Smooth muscle cell (in vitro differentiated cells): Measurements from ENCODE around the gene GADD45A. TPM values are rescaled to one million over a fixed set of nuclear protein-coding genes. Genes with fewer than 3 reads are reported as not detected.

Experiments
- DNase-seq: peaks from one replicate; lab custom pipeline; 2025; ENCODE audit not compliant: unreplicated experiment; lab: John Stamatoyannopoulos, UW
- H2AFZ ChIP-seq: fragments of 200-600 bp; sonication (generic); 2 replicates; pipeline ENCODE4 v1.6.0; 2016; ENCODE audit warnings: antibody characterized with exemption, low read depth, mild to moderate bottlenecking
- H3F3A ChIP-seq: fragments of 200-600 bp; sonication (generic); 2 replicates; pipeline ENCODE4 v1.6.0; 2017; ENCODE audit warnings: antibody characterized with exemption, low read depth
- H3K27ac ChIP-seq: fragments of 200-600 bp; sonication (generic); 2 replicates; pipeline ENCODE4 v1.5.1; 2016; ENCODE audit warnings: low read depth, mild to moderate bottlenecking
- H3K27me3 ChIP-seq: fragments of 200-600 bp; sonication (generic); 2 replicates; pipeline ENCODE4 v1.6.1; 2016; ENCODE audit warnings: low read depth, mild to moderate bottlenecking
- H3K36me3 ChIP-seq: fragments of 200-600 bp; sonication (generic); 2 replicates; pipeline ENCODE4 v1.5.1; 2016; ENCODE audit warnings: low read depth
- H3K4me1 ChIP-seq: fragments of 200-600 bp; sonication (generic); 2 replicates; pipeline ENCODE4 v1.5.1; 2016; ENCODE audit warnings: low read depth
- H3K4me2 ChIP-seq: fragments of 200-600 bp; sonication (generic); 2 replicates; pipeline ENCODE4 v1.6.0; 2016; ENCODE audit warnings: mild to moderate bottlenecking
- H3K4me3 ChIP-seq: fragments of 200-600 bp; sonication (generic); 2 replicates; pipeline ENCODE4 v1.5.1; 2016; ENCODE audit warnings: mild to moderate bottlenecking
- H3K79me2 ChIP-seq: fragments of 200-600 bp; sonication (generic); 2 replicates; pipeline ENCODE4 v1.6.0; 2016; ENCODE audit warnings: low read depth, mild to moderate bottlenecking
- H3K9ac ChIP-seq: fragments of 200-600 bp; sonication (generic); 2 replicates; pipeline ENCODE4 v1.6.0; 2016; ENCODE audit warnings: low read depth
- H3K9me3 ChIP-seq: fragments of 200-600 bp; sonication (generic); replicated peaks from 2 replicates; pipeline ENCODE4 v1.5.1; 2016; ENCODE audit warnings: low read depth
- H4K20me1 ChIP-seq: fragments of 200-600 bp; sonication (generic); 2 replicates; pipeline ENCODE4 v1.6.0; 2016; ENCODE audit warnings: low read depth
- WGBS: methylation state at CpG from one replicate; pipeline ENCODE4 v1.1.7; 2016; ENCODE audit warnings: low lambda C conversion rate; 5-methylcytosine and 5-hydroxymethylcytosine counted together
- polyA plus RNA-seq: library from polyadenylated mRNA; unstranded; fragments of >200 nt; fragmentation: Nextera tagmentation; extraction: Ambion mirVana; gene quantifications from 2 replicates; pipeline ENCODE4 v1.2.1, GENCODE V29; 2016
- total RNA-seq: library from RNA; depleted of rRNA; stranded (reverse); fragments of >200 nt; gene quantifications from 2 replicates; pipeline ENCODE4 v1.2.3, GENCODE V29; 2014
- TF ChIP-seq, protein P1 (sequence below): fragments of 200-600 bp; sonication (generic); IDR thresholded peaks from 2 replicates; pipeline ENCODE4 v1.5.1; 2017; ENCODE audit warnings: borderline replicate concordance, mild to moderate bottlenecking, antibody characterized with exemption; ENCODE audit not compliant: insufficient read depth, poor library complexity, severe bottlenecking

The GADD45A gene
- total and polyA plus RNA-seq, 2 experiments from 2014 or later = 130 to 205 TPM

DNA sequence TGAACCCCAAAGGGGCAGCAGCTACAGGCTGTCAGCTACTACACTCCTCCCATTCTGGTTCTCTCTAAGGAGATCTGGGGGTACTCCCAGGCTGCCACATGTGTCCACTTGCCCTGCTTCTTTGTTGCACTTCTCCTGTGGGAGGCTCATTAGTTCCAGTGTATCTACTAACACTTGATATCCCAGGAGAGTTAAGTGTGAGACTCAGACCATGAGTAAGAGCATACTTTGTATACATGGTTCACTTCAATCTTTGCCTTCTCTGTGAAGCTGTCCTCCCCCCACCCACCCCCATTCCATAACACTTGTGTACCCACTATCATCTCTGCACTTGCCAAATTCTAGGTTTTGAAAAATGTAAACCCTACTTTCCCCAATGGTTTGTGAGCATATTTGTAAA is 34.9 kb upstream of the GADD45A start:
- H3K27ac ChIP-seq = no peak overlapping the region

DNA sequence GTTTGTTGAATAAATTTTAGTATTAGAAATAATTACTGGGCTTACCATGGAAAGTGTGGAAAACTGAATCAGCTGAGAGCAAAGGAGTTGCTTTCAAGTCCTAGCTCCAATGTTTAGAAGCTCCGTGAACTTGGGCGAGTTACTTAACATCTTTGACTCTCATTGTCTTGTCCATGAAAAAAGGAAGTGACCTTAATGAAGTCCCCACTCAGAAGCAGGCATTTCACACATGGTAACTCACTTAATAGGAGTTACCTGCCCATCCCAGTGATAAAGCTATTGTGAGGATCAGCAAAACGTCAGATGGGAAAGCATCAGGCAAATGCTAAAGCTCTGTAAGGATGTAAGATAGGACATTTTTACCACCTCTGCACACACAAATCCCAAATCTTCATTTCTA is 34.0 kb upstream of the GADD45A start:
- TF ChIP-seq, protein P1, sequence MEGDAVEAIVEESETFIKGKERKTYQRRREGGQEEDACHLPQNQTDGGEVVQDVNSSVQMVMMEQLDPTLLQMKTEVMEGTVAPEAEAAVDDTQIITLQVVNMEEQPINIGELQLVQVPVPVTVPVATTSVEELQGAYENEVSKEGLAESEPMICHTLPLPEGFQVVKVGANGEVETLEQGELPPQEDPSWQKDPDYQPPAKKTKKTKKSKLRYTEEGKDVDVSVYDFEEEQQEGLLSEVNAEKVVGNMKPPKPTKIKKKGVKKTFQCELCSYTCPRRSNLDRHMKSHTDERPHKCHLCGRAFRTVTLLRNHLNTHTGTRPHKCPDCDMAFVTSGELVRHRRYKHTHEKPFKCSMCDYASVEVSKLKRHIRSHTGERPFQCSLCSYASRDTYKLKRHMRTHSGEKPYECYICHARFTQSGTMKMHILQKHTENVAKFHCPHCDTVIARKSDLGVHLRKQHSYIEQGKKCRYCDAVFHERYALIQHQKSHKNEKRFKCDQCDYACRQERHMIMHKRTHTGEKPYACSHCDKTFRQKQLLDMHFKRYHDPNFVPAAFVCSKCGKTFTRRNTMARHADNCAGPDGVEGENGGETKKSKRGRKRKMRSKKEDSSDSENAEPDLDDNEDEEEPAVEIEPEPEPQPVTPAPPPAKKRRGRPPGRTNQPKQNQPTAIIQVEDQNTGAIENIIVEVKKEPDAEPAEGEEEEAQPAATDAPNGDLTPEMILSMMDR = no peak
- H3K4me2 ChIP-seq = no peak overlapping the region
- no peak overlapping the region for H3K9ac ChIP-seq
- H3K4me1 ChIP-seq = peaks cover 17% of the 10 kb centered on the region
- H3K27ac ChIP-seq = no peak overlapping the region
- no peaks in the 10 kb centered on the region for H3K79me2 ChIP-seq
- H2AFZ ChIP-seq = no peak overlapping the region
- DNase-seq = no peak
- H3K9me3 ChIP-seq = no peaks in the 10 kb centered on the region
- WGBS = 67% methylated on average over 3 of the region's 3 CpGs
- peaks cover 7% of the 10 kb centered on the region for H3F3A ChIP-seq
- H4K20me1 ChIP-seq = no peaks in the 10 kb centered on the region
- no peaks in the 10 kb centered on the region for H3K27me3 ChIP-seq
- no peak overlapping the region for H3K4me3 ChIP-seq
- no peaks in the 10 kb centered on the region for H3K36me3 ChIP-seq

More for the DNA sequence above, 34.9 kb upstream of the GADD45A start:
- Histone ChIP-seq H3K4me3 (no peak overlapping the region), H3K79me2 (no peaks in the 10 kb centered on the region), H2AFZ (no peak overlapping the region), H3K9ac (no peak overlapping the region), H3K27me3 (no peaks in the 10 kb centered on the region), H3K9me3 (no peaks in the 10 kb centered on the region), H3K4me1 (peaks cover 21% of the 10 kb centered on the region), H3F3A (peaks cover 13% of the 10 kb centered on the region), H4K20me1 (no peaks in the 10 kb centered on the region), H3K4me2 (no peak overlapping the region), H3K36me3 (no peaks in the 10 kb centered on the region)
- DNase-seq = no peak
- TF ChIP-seq, protein P1 = no peak

DNA sequence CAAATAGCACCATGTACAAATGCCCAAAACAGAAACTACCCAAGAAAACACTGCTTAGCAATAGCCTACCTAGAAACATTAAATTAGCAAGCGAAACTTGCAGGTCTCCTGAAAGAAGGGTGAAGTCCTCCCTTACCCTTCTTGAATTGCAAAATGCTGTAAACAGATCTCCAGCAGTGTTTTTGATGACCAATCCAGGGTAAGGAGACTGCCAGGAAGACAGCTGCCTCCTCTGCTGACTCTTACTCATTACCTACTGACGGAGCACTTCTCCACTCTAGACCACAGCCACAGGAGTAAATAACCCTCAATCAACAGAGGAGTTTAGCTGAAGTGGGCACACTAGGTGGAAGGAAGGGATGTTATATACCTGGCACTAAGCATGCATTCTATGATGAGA is 32.2 kb upstream of the GADD45A start:
- 55% methylated on average over 2 of the region's 2 CpGs for WGBS
- H3K36me3 ChIP-seq = no peaks in the 10 kb centered on the region
- H3K4me3 ChIP-seq = no peak overlapping the region
- TF ChIP-seq, protein P1 = no peak
- no peak overlapping the region for H3K9ac ChIP-seq
- no peak overlapping the region for H2AFZ ChIP-seq
- H3K27ac ChIP-seq = no peak overlapping the region
- H3F3A ChIP-seq = no peaks in the 10 kb centered on the region
- H3K79me2 ChIP-seq = no peaks in the 10 kb centered on the region
- H3K27me3 ChIP-seq = no peaks in the 10 kb centered on the region
- H4K20me1 ChIP-seq = no peaks in the 10 kb centered on the region
- H3K4me1 ChIP-seq = no peaks in the 10 kb centered on the region
- no peak overlapping the region for H3K4me2 ChIP-seq
- DNase-seq = no peak
- no peaks in the 10 kb centered on the region for H3K9me3 ChIP-seq

DNA sequence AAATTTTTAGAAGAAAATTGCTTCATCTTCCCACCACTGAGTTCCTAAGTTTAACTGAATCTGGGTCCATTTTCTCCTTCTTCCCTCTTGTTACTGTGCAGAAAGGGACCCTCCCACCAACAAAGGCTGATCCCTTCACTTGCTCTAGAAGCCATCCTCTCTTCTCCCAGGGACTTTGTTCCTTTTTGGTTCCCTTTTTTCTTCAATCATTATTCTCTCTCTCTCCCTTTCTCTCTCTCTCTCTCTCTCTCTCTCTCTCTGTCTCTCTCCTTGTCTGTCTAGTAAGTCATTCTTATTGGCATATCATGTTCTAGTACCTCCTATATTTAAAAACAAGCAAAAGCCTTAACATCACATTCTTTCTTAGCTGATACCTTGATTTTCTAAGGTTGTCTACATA is 31.7 kb upstream of the GADD45A start:
- Histone ChIP-seq H3K36me3 (no peaks in the 10 kb centered on the region), H3F3A (no peaks in the 10 kb centered on the region), H3K9ac (no peak overlapping the region), H4K20me1 (no peaks in the 10 kb centered on the region), H2AFZ (no peak overlapping the region), H3K9me3 (no peaks in the 10 kb centered on the region), H3K4me2 (no peak overlapping the region), H3K79me2 (no peaks in the 10 kb centered on the region), H3K4me3 (no peak overlapping the region), H3K4me1 (no peaks in the 10 kb centered on the region), H3K27me3 (no peaks in the 10 kb centered on the region), H3K27ac (no peak overlapping the region)
- TF ChIP-seq, protein P1 = no peak
- no peak for DNase-seq
